CD4-positive, alpha-beta T cell treated with Interferon alpha-2 for 1 hour (primary cell): Measurements from ENCODE around the gene UNC119.

Experiments
- DNase-seq, 2 donors: peaks; one replicate each; pipeline ENCODE4 v3.0.0-alpha.2; 2020 to 2022

Gene UNC119

GRCh38 chr17:28519236-28519635 lies 33.2 kb downstream of the UNC119 start:
- DNase-seq, result no peak

- DNase-seq, result no peak
These were observed 33.8 kb downstream of the UNC119 start for GRCh38 chr17:28518578-28518977.

GRCh38 chr17:28518132-28518531 lies 34.3 kb downstream of the UNC119 start:
- no peak for DNase-seq

- DNase-seq, result no peak
These were observed 36.9 kb downstream of the UNC119 start for GRCh38 chr17:28515518-28515917.

GRCh38 chr17:28514561-28515002 lies 37.8 kb downstream of the UNC119 start:
- no peak for DNase-seq

- no peak for DNase-seq
These were observed 38.9 kb downstream of the UNC119 start for GRCh38 chr17:28513476-28513875.

- DNase-seq, result no peak
These were observed 40.5 kb downstream of the UNC119 start for GRCh38 chr17:28511858-28512461.

GRCh38 chr17:28509789-28510188 lies 42.6 kb downstream of the UNC119 start:
- DNase-seq, result peak in 1 of 2 donors; percentile 25

- DNase-seq, result no peak
These were observed 44.2 kb downstream of the UNC119 start for GRCh38 chr17:28508211-28508724.

- no peak for DNase-seq
These were observed 44.7 kb downstream of the UNC119 start for GRCh38 chr17:28507567-28508203.

- no peak for DNase-seq
These were observed 45.5 kb downstream of the UNC119 start for GRCh38 chr17:28506763-28507487.

GRCh38 chr17:28505986-28506665 lies 46.3 kb downstream of the UNC119 start, which contains the start of gene FOXN1:
FOXN1 (plus strand) TSS chr17:28506348; CDS start chr17:28523970, 17,622 bp downstream.
- DNase-seq, result no peak

- no peak for DNase-seq
These were observed 49.0 kb downstream of the UNC119 start for GRCh38 chr17:28503420-28503819.

- DNase-seq, result no peak
These were observed 50.8 kb downstream of the UNC119 start for GRCh38 chr17:28501421-28502284.

- DNase-seq, result no peak
These were observed 51.6 kb downstream of the UNC119 start for GRCh38 chr17:28500712-28501379.

- DNase-seq, result no peak
These were observed 52.6 kb downstream of the UNC119 start for GRCh38 chr17:28499684-28500357.

- DNase-seq, result no peak
These were observed 53.1 kb downstream of the UNC119 start for GRCh38 chr17:28499364-28499664.

GRCh38 chr17:28498652-28499363 lies 53.6 kb downstream of the UNC119 start:
- no peak for DNase-seq

GRCh38 chr17:28497931-28498330 lies 54.5 kb downstream of the UNC119 start:
- no peak for DNase-seq
